ENCODE measurements around the gene GTPBP3. TPM values are rescaled to one million over a fixed set of nuclear protein-coding genes. Genes with fewer than 3 reads are reported as not detected.

GTPBP3 gene
- polyA plus RNA-seq, 1 donor from 2014 or later = 11.1 TPM

- peaks cover 5 to 7% (median 6%) of the 10 kb centered on the region in 3 donors for H3K4me1 Mint-ChIP-seq
- H3K9me3 Mint-ChIP-seq = no peaks in the 10 kb centered on the region
- no peaks in the 10 kb centered on the region for H3K27me3 Mint-ChIP-seq
- no peak overlapping the region for H3K27ac Mint-ChIP-seq
- no peak overlapping the region for H3K4me3 Mint-ChIP-seq
- H3K36me3 Mint-ChIP-seq = no peaks in the 10 kb centered on the region
Measured at GRCh38 chr19:17340302-17340870, 3.0 kb downstream of the GTPBP3 start.

DNA sequence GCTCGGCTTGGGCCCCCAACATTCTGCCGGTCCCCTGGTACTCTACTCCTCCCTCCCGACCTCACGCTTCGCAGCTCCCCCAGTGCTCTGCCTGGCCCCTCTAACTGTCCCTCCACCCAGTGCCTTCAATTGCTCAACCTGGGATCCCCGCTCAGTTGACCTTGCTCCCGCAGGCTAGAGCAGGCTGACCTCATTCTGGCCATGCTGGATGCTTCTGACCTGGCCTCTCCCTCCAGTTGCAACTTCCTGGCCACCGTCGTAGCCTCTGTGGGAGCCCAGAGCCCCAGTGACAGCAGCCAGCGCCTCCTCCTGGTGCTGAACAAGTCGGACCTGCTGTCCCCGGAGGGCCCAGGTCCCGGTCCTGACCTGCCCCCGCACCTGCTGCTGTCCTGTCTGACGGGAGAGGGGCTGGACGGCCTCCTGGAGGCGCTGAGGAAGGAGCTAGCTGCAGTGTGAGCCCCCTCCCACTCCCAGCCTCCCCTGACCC, 3.6 kb downstream of the GTPBP3 start:
- Mint-ChIP-seq H3K4me1 (peaks cover 5 to 6% (median 6%) of the 10 kb centered on the region in 3 donors), H3K36me3 (no peaks in the 10 kb centered on the region), H3K9me3 (no peaks in the 10 kb centered on the region), H3K4me3 (no peak overlapping the region), H3K27ac (no peak overlapping the region), H3K27me3 (no peaks in the 10 kb centered on the region)

DNA sequence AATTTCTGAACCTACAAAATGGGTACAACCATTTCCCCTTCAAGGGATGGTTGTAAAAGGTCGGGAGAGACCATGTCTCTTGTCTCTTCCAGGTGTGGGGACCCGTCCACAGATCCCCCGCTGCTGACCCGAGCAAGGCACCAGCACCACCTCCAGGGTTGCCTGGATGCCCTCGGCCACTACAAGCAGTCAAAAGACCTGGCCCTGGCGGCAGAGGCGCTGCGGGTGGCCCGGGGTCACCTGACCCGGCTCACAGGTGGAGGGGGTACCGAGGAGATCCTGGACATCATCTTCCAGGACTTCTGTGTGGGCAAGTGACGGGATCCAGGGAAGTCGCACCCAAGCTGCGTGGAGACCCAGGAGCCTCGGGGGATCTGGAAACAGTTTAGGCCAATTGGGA, 4.0 kb downstream of the GTPBP3 start:
- Mint-ChIP-seq H3K27ac (no peak overlapping the region), H3K27me3 (no peaks in the 10 kb centered on the region), H3K4me3 (no peak overlapping the region)

DNA sequence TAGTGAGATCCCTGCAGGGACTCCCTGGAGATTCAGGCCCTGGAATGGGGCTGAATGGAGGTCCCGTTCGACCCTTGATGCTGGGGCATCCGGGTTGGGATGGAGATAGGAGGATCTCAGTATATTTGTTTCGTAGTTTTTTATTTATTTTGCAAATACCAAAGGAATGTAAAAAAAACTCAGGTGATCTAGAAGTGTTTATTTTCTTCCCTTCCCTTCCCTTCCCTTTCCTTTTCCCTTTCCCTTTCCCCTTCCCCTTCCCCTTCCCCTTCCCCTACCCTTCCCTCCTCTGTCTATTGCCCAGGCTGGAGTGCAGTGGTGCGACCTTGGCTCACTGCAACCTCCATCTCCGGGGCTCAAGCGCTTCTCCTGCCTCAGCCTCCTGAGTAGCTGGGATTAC, 4.5 kb downstream of the GTPBP3 start:
- H3K9me3 Mint-ChIP-seq = no peaks in the 10 kb centered on the region
- no peaks in the 10 kb centered on the region for H3K36me3 Mint-ChIP-seq
- H3K27ac Mint-ChIP-seq = no peak overlapping the region
- no peak overlapping the region for H3K4me3 Mint-ChIP-seq
- peaks cover 5 to 8% (median 7%) of the 10 kb centered on the region in 3 donors for H3K4me1 Mint-ChIP-seq
- peaks cover under 1% of the 10 kb centered on the region for H3K27me3 Mint-ChIP-seq

More for the DNA sequence above, 4.0 kb downstream of the GTPBP3 start:
- H3K4me1 Mint-ChIP-seq = peaks cover 5 to 8% (median 7%) of the 10 kb centered on the region in 3 donors
- no peaks in the 10 kb centered on the region for H3K9me3 Mint-ChIP-seq
- no peaks in the 10 kb centered on the region for H3K36me3 Mint-ChIP-seq

- H3K4me1 Mint-ChIP-seq = peaks cover 0 to 3% (median 2%) of the 10 kb centered on the region in 3 donors
- peaks cover 27% of the 10 kb centered on the region for H3K27me3 Mint-ChIP-seq
- H3K36me3 Mint-ChIP-seq = no peaks in the 10 kb centered on the region
- peak overlapping the region in 1 of 4 donors; percentile 34 for H3K4me3 Mint-ChIP-seq
- no peaks in the 10 kb centered on the region for H3K9me3 Mint-ChIP-seq
- H3K27ac Mint-ChIP-seq = peak overlapping the region in 1 of 3 donors; percentile 15
Measured at GRCh38 chr19:17346109-17346671, 8.8 kb downstream of the GTPBP3 start.

GRCh38 chr19:17347361-17347760, 10.0 kb downstream of the GTPBP3 start:
- Mint-ChIP-seq H3K27ac (no peak overlapping the region), H3K9me3 (no peaks in the 10 kb centered on the region), H3K27me3 (peaks cover 33% of the 10 kb centered on the region), H3K4me1 (peaks cover 0 to 3% (median 2%) of the 10 kb centered on the region in 3 donors), H3K36me3 (no peaks in the 10 kb centered on the region), H3K4me3 (no peak overlapping the region)

DNA sequence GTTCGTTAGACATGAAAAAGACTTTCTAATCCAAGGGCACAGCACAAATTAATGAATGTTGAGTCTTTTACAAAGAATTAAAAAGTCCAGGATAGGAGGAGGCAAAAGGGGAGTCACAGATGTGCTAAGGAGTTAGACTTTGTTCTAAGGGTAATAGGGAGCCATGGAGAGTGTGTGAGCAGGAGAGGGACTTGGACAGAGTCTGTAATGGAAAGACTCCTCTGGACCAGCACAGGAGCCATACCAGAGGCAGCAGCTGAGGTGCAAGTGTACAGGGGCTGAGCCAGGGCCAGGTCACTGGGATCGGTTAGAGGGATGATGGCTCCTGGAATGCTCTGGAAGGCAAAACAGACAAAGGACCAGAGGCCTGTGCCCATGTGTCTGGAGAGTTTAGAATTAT, 10.5 kb downstream of the GTPBP3 start:
- H3K4me3 Mint-ChIP-seq = no peak overlapping the region
- H3K27ac Mint-ChIP-seq = no peak overlapping the region
- H3K4me1 Mint-ChIP-seq = peaks cover 0 to 3% (median 2%) of the 10 kb centered on the region in 3 donors
- H3K36me3 Mint-ChIP-seq = no peaks in the 10 kb centered on the region
- H3K9me3 Mint-ChIP-seq = no peaks in the 10 kb centered on the region
- peaks cover 35% of the 10 kb centered on the region for H3K27me3 Mint-ChIP-seq

DNA sequence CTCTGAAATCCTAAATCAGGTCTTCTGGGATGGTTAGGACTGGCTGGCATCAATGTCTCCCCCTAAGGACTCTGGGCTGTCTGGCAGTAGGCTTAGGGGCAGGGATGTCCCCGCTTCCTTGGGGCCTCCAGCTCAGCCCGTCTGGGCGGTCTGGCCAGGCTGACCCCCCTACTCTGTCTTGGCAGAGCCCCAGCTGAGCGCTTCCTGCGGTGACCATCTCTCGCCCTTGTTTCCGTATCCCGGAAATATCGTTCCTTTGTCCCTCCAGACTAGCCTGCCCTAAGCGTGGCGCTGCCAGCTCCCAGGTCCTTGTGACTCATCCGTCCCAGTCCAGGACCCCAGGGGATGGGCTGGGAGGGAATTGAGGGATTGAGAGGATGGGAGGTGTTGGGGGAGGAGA, 11.3 kb downstream of the GTPBP3 start:
- no peak overlapping the region for H3K27ac Mint-ChIP-seq
- H3K9me3 Mint-ChIP-seq = no peaks in the 10 kb centered on the region
- H3K27me3 Mint-ChIP-seq = peaks cover 43% of the 10 kb centered on the region
- peaks cover 0 to 3% (median 2%) of the 10 kb centered on the region in 3 donors for H3K4me1 Mint-ChIP-seq
- H3K4me3 Mint-ChIP-seq = no peak overlapping the region
- no peaks in the 10 kb centered on the region for H3K36me3 Mint-ChIP-seq

DNA sequence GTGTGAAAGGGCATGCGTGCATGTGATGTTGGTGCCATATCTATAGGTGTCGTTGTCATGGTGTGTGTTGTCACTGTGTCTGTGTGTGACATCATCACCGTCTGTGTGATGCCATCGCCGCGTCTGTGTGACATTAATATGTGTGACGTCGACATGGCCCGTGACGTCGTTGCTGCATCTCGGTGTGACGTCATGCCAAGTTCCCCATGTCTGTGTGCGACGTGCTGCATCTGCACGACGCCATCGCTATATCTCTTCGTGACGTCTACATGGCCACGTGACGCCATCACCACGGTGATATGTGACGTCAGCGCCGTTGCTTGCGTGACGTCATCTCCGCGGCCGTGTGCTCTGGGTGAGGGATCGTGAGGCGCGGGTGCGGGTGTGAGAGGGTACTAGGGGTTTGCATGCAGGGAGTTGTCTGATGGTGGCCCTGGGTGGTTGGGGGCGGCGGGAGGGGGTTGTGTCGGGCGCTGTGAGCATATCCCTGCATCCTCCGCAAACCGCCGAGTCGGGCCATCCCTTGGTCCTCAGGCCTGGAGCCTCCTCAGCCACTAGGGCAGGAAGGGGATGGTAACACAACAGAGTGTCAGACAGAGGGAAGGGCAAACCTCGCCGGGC, 14.6 kb downstream of the GTPBP3 start:
- H3K9me3 Mint-ChIP-seq = no peaks in the 10 kb centered on the region
- no peak overlapping the region for H3K27ac Mint-ChIP-seq
- H3K4me3 Mint-ChIP-seq = no peak overlapping the region
- H3K4me1 Mint-ChIP-seq = no peaks in the 10 kb centered on the region
- H3K27me3 Mint-ChIP-seq = peaks cover 42% of the 10 kb centered on the region
- no peaks in the 10 kb centered on the region for H3K36me3 Mint-ChIP-seq

GRCh38 chr19:17352608-17353280, 15.4 kb downstream of the GTPBP3 start:
- Mint-ChIP-seq H3K4me3 (no peak overlapping the region), H3K27ac (no peak overlapping the region), H3K9me3 (no peaks in the 10 kb centered on the region), H3K36me3 (no peaks in the 10 kb centered on the region), H3K4me1 (no peaks in the 10 kb centered on the region), H3K27me3 (peaks cover 34% of the 10 kb centered on the region)

DNA sequence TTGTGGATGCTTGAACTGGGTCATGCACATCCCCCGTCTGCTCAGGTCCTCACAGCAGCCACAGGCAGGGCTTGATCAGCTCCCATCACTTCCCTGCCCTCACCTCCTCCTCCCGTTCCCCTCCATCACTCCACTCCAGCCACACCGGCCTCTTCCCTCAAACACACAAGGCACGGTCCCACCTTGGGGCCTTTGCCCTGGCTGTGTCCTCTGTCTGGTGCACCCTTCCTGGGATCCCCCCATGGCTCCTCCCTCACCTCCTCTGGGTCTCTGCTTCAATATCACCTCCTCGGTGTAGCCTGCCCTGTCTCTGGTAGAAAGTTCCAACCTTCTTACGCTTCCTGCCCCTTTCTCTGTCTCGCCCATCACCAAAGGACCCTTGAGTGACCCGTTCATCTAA, 16.0 kb downstream of the GTPBP3 start:
- Mint-ChIP-seq H3K27ac (peak overlapping the region in 1 of 3 donors; percentile 55), H3K27me3 (peaks cover 32% of the 10 kb centered on the region), H3K4me1 (no peaks in the 10 kb centered on the region), H3K36me3 (no peaks in the 10 kb centered on the region), H3K4me3 (no peak overlapping the region), H3K9me3 (no peaks in the 10 kb centered on the region)

GRCh38 chr19:17357078-17357666, 19.8 kb downstream of the GTPBP3 start:
- Mint-ChIP-seq H3K9me3 (no peaks in the 10 kb centered on the region), H3K27me3 (peaks cover 12% of the 10 kb centered on the region), H3K4me3 (no peak overlapping the region), H3K27ac (peak overlapping the region in 1 of 3 donors; percentile 39), H3K4me1 (peaks cover 0 to 2% (median 0%) of the 10 kb centered on the region in 3 donors), H3K36me3 (no peaks in the 10 kb centered on the region)

DNA sequence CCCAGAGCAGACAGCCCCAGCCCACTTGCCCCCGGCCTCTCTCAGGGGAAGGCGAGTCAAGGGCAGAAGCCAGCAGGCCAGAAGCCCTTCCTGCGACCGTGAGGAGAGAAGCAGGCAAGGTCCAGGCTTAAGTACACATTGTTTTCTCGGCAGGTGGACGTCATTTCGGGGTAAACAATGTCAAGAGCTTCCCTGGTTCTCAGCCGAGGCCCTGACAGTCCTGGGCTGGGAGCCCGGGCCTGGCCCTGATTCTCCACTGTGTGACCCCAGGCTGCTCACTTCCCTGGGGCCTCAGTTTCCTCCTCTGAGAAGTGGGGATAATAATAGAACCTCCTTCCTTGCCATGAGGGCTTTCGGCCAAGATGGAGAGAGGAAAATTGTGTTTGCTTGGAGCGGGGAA, 20.4 kb downstream of the GTPBP3 start:
- Mint-ChIP-seq H3K9me3 (no peaks in the 10 kb centered on the region), H3K4me3 (no peak overlapping the region), H3K27me3 (peaks cover 12% of the 10 kb centered on the region), H3K27ac (no peak overlapping the region), H3K4me1 (peaks cover 0 to 2% (median 0%) of the 10 kb centered on the region in 3 donors), H3K36me3 (no peaks in the 10 kb centered on the region)

DNA sequence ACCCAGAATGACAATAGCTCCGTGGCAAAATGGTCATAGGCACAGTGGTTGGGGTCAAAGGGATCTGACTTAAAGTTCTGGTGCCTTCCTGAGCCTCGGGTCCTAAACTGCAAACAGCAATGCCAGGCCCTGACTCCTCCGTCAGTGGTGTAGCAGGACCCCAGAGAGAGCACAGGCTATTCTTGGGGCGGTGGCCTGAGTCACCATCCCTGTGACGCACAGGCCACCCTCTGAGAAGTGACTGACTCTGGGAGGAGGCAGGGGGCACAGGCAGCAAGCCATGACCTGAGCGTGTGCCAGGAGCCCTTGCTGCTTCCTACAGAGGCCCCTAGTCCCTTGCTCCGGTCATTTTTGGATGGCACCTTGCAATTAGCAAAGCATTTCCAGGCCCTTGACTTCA, 21.0 kb downstream of the GTPBP3 start:
- Mint-ChIP-seq H3K4me1 (peaks cover 0 to 2% (median 0%) of the 10 kb centered on the region in 3 donors), H3K4me3 (no peak overlapping the region), H3K27ac (no peak overlapping the region), H3K27me3 (peaks cover 6% of the 10 kb centered on the region), H3K36me3 (no peaks in the 10 kb centered on the region), H3K9me3 (no peaks in the 10 kb centered on the region)
